Activated CD8-positive, alpha-beta memory T cell treated with anti-CD3 and anti-CD28 coated beads, Interleukin-2, amount 50 U/mL, for 4 hours (primary cell): ENCODE data around the gene MAN2A2.
"Not testable (repeated sequence)": the region's sequence is repeated elsewhere in the genome, so short reads cannot be mapped to it uniquely, and the experiment has no call there.

Experiments used
- DNase-seq: peaks from one replicate; pipeline ENCODE4 v3.0.0-alpha.2; 2020

Gene MAN2A2

GRCh38 chr15:90884719-90885431 is 18.2 kb upstream of the MAN2A2 start:
- DNase-seq = no peak

GRCh38 chr15:90885432-90886290 is 17.4 kb upstream of the MAN2A2 start:
- DNase-seq = peak; percentile 82

- no peak for DNase-seq
These were observed 16.8 kb upstream of the MAN2A2 start for GRCh38 chr15:90886291-90886614.

GRCh38 chr15:90887037-90887481 is 16.0 kb upstream of the MAN2A2 start:
- DNase-seq = no peak

GRCh38 chr15:90889313-90889730 is 13.8 kb upstream of the MAN2A2 start:
- no peak for DNase-seq

- DNase-seq = no peak
These were observed 13.2 kb upstream of the MAN2A2 start for GRCh38 chr15:90889736-90890456.

- DNase-seq = no peak
These were observed 12.3 kb upstream of the MAN2A2 start for GRCh38 chr15:90890839-90891238.

GRCh38 chr15:90891346-90891949 is 11.7 kb upstream of the MAN2A2 start:
- no peak for DNase-seq

GRCh38 chr15:90892023-90892422 is 11.1 kb upstream of the MAN2A2 start:
- no peak for DNase-seq

- peak; percentile 12 for DNase-seq
These were observed 10.5 kb upstream of the MAN2A2 start for GRCh38 chr15:90892498-90893174.

GRCh38 chr15:90893175-90894090 is 9.7 kb upstream of the MAN2A2 start:
- peak; percentile 13 for DNase-seq

GRCh38 chr15:90895571-90896117 is 7.5 kb upstream of the MAN2A2 start:
- DNase-seq = no peak

- not testable (repeated sequence) for DNase-seq
These were observed 5.9 kb upstream of the MAN2A2 start for GRCh38 chr15:90897131-90897655.

GRCh38 chr15:90901175-90902039 is 1.7 kb upstream of the MAN2A2 start:
- DNase-seq = no peak

- peak; percentile 66 for DNase-seq
These were observed 862 bp upstream of the MAN2A2 start for GRCh38 chr15:90902040-90902839.

GRCh38 chr15:90903733-90904536 is 833 bp downstream of the MAN2A2 start:
- DNase-seq = no peak

- DNase-seq = no peak
These were observed 1.6 kb downstream of the MAN2A2 start for GRCh38 chr15:90904746-90905145.
